H9 (cell line): ENCODE measurements around the gene FGF12. TPM values are rescaled to one million over a fixed set of nuclear protein-coding genes. Genes with fewer than 3 reads are reported as not detected.

ENCODE experiments used
- DNase-seq: peaks from one replicate; pipeline ENCODE4 v3.0.0-alpha.2; 2017
- H2AFZ ChIP-seq: one replicate; pipeline ENCODE4 v1.6.1; 2013; ENCODE audit warnings: mild to moderate bottlenecking, low read length, control low read depth, moderate library complexity
- H2AK5ac ChIP-seq: 2 replicates; pipeline ENCODE4 v1.6.1; 2013; ENCODE audit warnings: low read length, control low read depth, mixed read lengths; ENCODE audit not compliant: insufficient read length
- H2BK120ac ChIP-seq: one replicate; pipeline ENCODE4 v1.6.1; 2013; ENCODE audit warnings: low read depth, mild to moderate bottlenecking, low read length, control low read depth, inconsistent platforms; ENCODE audit not compliant: poor library complexity, severe bottlenecking
- H2BK12ac ChIP-seq: 2 replicates; pipeline ENCODE4 v1.6.1; 2013; ENCODE audit warnings: low read length, control low read depth, mixed read lengths, low read depth; ENCODE audit not compliant: insufficient read length
- H2BK15ac ChIP-seq: 2 replicates; pipeline ENCODE4 v1.6.1; 2013; ENCODE audit warnings: low read depth, low read length, control low read depth
- H2BK20ac ChIP-seq: one replicate; pipeline ENCODE4 v1.6.1; 2013; ENCODE audit warnings: low read depth, mild to moderate bottlenecking, low read length, control low read depth, inconsistent platforms; ENCODE audit not compliant: poor library complexity, severe bottlenecking
- H2BK5ac ChIP-seq: 2 replicates; pipeline ENCODE4 v1.6.1; 2013; ENCODE audit warnings: low read length, control low read depth, mixed read lengths; ENCODE audit not compliant: insufficient read length
- H3K14ac ChIP-seq: 2 replicates; pipeline ENCODE4 v1.6.1; 2013; ENCODE audit warnings: low read length, control low read depth; ENCODE audit not compliant: insufficient read depth
- H3K18ac ChIP-seq: 2 replicates; pipeline ENCODE4 v1.6.1; 2013; ENCODE audit warnings: low read depth, mild to moderate bottlenecking, mixed read lengths, low read length, control low read depth; ENCODE audit not compliant: insufficient read length
- H3K23ac ChIP-seq: 2 replicates; pipeline ENCODE4 v1.6.1; 2013; ENCODE audit warnings: low read length, control low read depth, mixed read lengths, low read depth; ENCODE audit not compliant: insufficient read length
- H3K23me2 ChIP-seq: 2 replicates; pipeline ENCODE4 v1.6.1; 2013; ENCODE audit warnings: low read depth, mild to moderate bottlenecking, mixed read lengths, low read length, control low read depth; ENCODE audit not compliant: insufficient read length, poor library complexity, severe bottlenecking
- H3K27ac ChIP-seq: 2 replicates; pipeline ENCODE4 v1.5.1; 2013; ENCODE audit warnings: low read length, control low read depth, mixed read lengths, low read depth; ENCODE audit not compliant: insufficient read length
- H3K27me3 ChIP-seq: 2 replicates; pipeline ENCODE4 v1.6.1; 2013; ENCODE audit warnings: low read length, control low read depth, inconsistent platforms; ENCODE audit not compliant: insufficient read depth
- H3K4ac ChIP-seq: 2 replicates; pipeline ENCODE4 v1.6.1; 2013; ENCODE audit warnings: low read depth, mild to moderate bottlenecking, control low read depth, inconsistent platforms, low read length, moderate library complexity
- H3K4me1 ChIP-seq: 2 replicates; pipeline ENCODE4 v1.6.1; 2013; ENCODE audit warnings: low read length, control low read depth, inconsistent platforms; ENCODE audit not compliant: insufficient read depth
- H3K4me2 ChIP-seq: 2 replicates; pipeline ENCODE4 v1.6.1; 2013; ENCODE audit warnings: low read length, control low read depth, mixed read lengths; ENCODE audit not compliant: insufficient read length, insufficient read depth
- H3K56ac ChIP-seq: 2 replicates; pipeline ENCODE4 v1.6.1; 2013; ENCODE audit warnings: low read depth, mild to moderate bottlenecking, mixed read lengths, low read length, control low read depth; ENCODE audit not compliant: insufficient read length
- H3K79me1 ChIP-seq: 2 replicates; pipeline ENCODE4 v1.6.1; 2013; ENCODE audit warnings: low read depth, mild to moderate bottlenecking, moderate library complexity, low read length, control low read depth, inconsistent platforms; ENCODE audit not compliant: insufficient read depth, poor library complexity, severe bottlenecking
- H3K79me2 ChIP-seq: 2 replicates; pipeline ENCODE4 v1.6.1; 2013; ENCODE audit warnings: low read length, control low read depth, inconsistent platforms; ENCODE audit not compliant: insufficient read depth
- H3K9ac ChIP-seq: 2 replicates; pipeline ENCODE4 v1.6.1; 2013; ENCODE audit warnings: low read length, control low read depth, mixed read lengths; ENCODE audit not compliant: insufficient read length; ENCODE audit errors: extremely low read depth
- H3K9me3 ChIP-seq: one replicate; pipeline ENCODE4 v1.6.1; 2013; ENCODE audit warnings: low read depth, low read length, inconsistent platforms; ENCODE audit not compliant: control insufficient read depth
- H3T11ph ChIP-seq: one replicate; pipeline ENCODE4 v1.6.1; 2013; ENCODE audit warnings: mild to moderate bottlenecking, low read length, control low read depth, inconsistent platforms
- H4K20me1 ChIP-seq: one replicate; pipeline ENCODE4 v1.6.1; 2013; ENCODE audit not compliant: control insufficient read depth, insufficient read length, insufficient read depth
- H4K5ac ChIP-seq: 2 replicates; pipeline ENCODE4 v1.6.1; 2013; ENCODE audit warnings: low read depth, mild to moderate bottlenecking, mixed read lengths, low read length, control low read depth; ENCODE audit not compliant: insufficient read length
- H4K8ac ChIP-seq: replicated peaks from 2 replicates; pipeline ENCODE4 v1.6.1; 2013; ENCODE audit warnings: low read length, control low read depth, mixed read lengths, low read depth; ENCODE audit not compliant: insufficient read length
- H4K91ac ChIP-seq: 2 replicates; pipeline ENCODE4 v1.6.1; 2013; ENCODE audit warnings: low read depth, mild to moderate bottlenecking, moderate library complexity, mixed read lengths, low read length, control low read depth; ENCODE audit not compliant: insufficient read length
- H3K27ac Mint-ChIP-seq, 3 experiments: 2 replicates in 2 of 3; 3 replicates in 1 of 3; pipeline ENCODE4 v1.8.0; 2020 to 2021; ENCODE audit warnings: mixed read lengths in 3 of 3, mild to moderate bottlenecking in 1 of 3, moderate library complexity in 1 of 3
- H3K27me3 Mint-ChIP-seq: 2 replicates; pipeline ENCODE4 v1.8.0; 2021; ENCODE audit warnings: low read depth, mild to moderate bottlenecking, moderate library complexity, mixed read lengths
- H3K36me3 Mint-ChIP-seq, 3 experiments: 2 replicates in 2 of 3; 3 replicates in 1 of 3; pipeline ENCODE4 v1.8.0; 2020 to 2021; ENCODE audit warnings: low read depth in 3 of 3, mixed read lengths in 3 of 3; ENCODE audit not compliant: insufficient read depth in 1 of 3
- H3K4me1 Mint-ChIP-seq, 2 experiments: 2 replicates each; pipeline ENCODE4 v1.8.0; 2020; ENCODE audit warnings: mixed read lengths in 2 of 2
- H3K4me3 Mint-ChIP-seq, 2 experiments: 2 replicates in 1 of 2; 3 replicates in 1 of 2; pipeline ENCODE4 v1.8.0; 2020 to 2021; ENCODE audit warnings: mild to moderate bottlenecking in 2 of 2, mixed read lengths in 2 of 2, moderate library complexity in 1 of 2
- H3K9me3 Mint-ChIP-seq, 2 experiments: 2 replicates in 1 of 2; 3 replicates in 1 of 2; pipeline ENCODE4 v1.8.0; 2020; ENCODE audit warnings: mild to moderate bottlenecking in 2 of 2, mixed read lengths in 2 of 2, moderate library complexity in 1 of 2
- WGBS: extraction: QIAGEN DNeasy Blood & Tissue Kit; methylation state at CpG from one replicate; pipeline ENCODE4 v1.1.7; 2013; ENCODE audit warnings: missing lambda C conversion rate, low lambda C conversion rate, mixed read lengths; ENCODE audit not compliant: insufficient read length; ENCODE audit errors: extremely low coverage; 5-methylcytosine and 5-hydroxymethylcytosine counted together
- total RNA-seq: library from RNA; stranded (reverse); gene quantifications from 2 replicates; pipeline ENCODE4 v1.2.1, GENCODE V29; 2021
- TF ChIP-seq, protein P1 (sequence below): fragments of 200-600 bp; sonication (generic); conservative IDR thresholded peaks from 3 replicates; pipeline ENCODE4 v1.8.0; 2021; ENCODE audit warnings: antibody characterized with exemption, mild to moderate bottlenecking

The FGF12 gene
- total RNA-seq, 1 experiment from 2014 or later: 5.6 TPM

DNA sequence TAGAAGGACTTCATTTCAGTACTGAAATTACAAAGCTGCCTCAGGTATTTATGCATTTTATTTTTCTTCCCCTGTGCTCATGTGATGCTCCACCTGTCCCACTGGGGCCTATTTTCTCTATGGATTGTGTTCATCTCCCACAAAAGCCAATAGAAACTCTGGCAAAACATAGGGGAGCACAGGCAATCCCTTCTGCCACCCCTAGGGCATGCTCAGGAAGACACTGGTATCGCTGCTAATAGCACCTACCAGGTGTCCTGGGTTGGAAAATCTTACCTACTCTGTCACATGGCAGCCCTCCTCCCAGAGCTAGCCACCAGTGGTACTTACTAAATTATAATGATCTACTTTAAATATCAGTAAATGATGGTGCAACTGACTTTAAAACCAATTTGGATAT, 427.4 kb downstream of the FGF12 start:
- H3K27ac ChIP-seq: no peak overlapping the region
- no peak overlapping the region for H2AFZ ChIP-seq
- no peaks in the 10 kb centered on the region for H3K27me3 ChIP-seq
- no peak overlapping the region for H2BK15ac ChIP-seq
- Mint-ChIP-seq H3K27me3 (no peaks in the 10 kb centered on the region), H3K4me3 (no peak overlapping the region), H3K9me3 (no peaks in the 10 kb centered on the region), H3K4me1 (peaks cover 14 to 23% of the 10 kb centered on the region in 2 experiments), H3K27ac (no peak overlapping the region), H3K36me3 (no peaks in the 10 kb centered on the region)
- no peak overlapping the region for H2AK5ac ChIP-seq
- H4K8ac ChIP-seq: no peak overlapping the region
- H4K20me1 ChIP-seq: no peaks in the 10 kb centered on the region
- TF ChIP-seq, protein P1, sequence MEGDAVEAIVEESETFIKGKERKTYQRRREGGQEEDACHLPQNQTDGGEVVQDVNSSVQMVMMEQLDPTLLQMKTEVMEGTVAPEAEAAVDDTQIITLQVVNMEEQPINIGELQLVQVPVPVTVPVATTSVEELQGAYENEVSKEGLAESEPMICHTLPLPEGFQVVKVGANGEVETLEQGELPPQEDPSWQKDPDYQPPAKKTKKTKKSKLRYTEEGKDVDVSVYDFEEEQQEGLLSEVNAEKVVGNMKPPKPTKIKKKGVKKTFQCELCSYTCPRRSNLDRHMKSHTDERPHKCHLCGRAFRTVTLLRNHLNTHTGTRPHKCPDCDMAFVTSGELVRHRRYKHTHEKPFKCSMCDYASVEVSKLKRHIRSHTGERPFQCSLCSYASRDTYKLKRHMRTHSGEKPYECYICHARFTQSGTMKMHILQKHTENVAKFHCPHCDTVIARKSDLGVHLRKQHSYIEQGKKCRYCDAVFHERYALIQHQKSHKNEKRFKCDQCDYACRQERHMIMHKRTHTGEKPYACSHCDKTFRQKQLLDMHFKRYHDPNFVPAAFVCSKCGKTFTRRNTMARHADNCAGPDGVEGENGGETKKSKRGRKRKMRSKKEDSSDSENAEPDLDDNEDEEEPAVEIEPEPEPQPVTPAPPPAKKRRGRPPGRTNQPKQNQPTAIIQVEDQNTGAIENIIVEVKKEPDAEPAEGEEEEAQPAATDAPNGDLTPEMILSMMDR: peak; percentile 49
- H3T11ph ChIP-seq: no peak overlapping the region
- WGBS: no CpG with 5 or more reads among the region's 1 CpG
- peaks cover 6% of the 10 kb centered on the region; the same call in 1 of the 2 replicates for H3K4me1 ChIP-seq
- H3K9ac ChIP-seq: no peak overlapping the region
- no peak overlapping the region for H3K4me2 ChIP-seq
- H3K14ac ChIP-seq: no peak overlapping the region
- H4K91ac ChIP-seq: no peak overlapping the region
- no peak overlapping the region for H4K5ac ChIP-seq
- H3K9me3 ChIP-seq: no peaks in the 10 kb centered on the region
- H3K18ac ChIP-seq: no peak overlapping the region
- H3K23ac ChIP-seq: no peak overlapping the region
- no peaks in the 10 kb centered on the region for H3K79me2 ChIP-seq
- H2BK5ac ChIP-seq: no peak overlapping the region
- H3K23me2 ChIP-seq: no peaks in the 10 kb centered on the region
- H3K4ac ChIP-seq: no peak overlapping the region
- DNase-seq: peak; percentile 32
- no peaks in the 10 kb centered on the region for H3K79me1 ChIP-seq
- H2BK120ac ChIP-seq: no peak overlapping the region
- H2BK20ac ChIP-seq: no peak overlapping the region
- H2BK12ac ChIP-seq: no peak overlapping the region
- H3K56ac ChIP-seq: no peak overlapping the region
